ENCODE data around the gene HTRA3.

- no peak for TF ChIP-seq CTCF (IDR thresholded peaks at IDR 0.05)
- TF ChIP-seq EZH2 (IDR thresholded peaks at IDR 0.05), result no peak
- no peak for TF ChIP-seq EZH2phosphoT487 (IDR thresholded peaks at IDR 0.05)
Measured at GRCh38 chr4:8229331-8229975, 40.1 kb upstream of the HTRA3 start.

Data from neural progenitor cell (in vitro differentiated cells).